ENCODE data around the gene HS6ST3.

DNA sequence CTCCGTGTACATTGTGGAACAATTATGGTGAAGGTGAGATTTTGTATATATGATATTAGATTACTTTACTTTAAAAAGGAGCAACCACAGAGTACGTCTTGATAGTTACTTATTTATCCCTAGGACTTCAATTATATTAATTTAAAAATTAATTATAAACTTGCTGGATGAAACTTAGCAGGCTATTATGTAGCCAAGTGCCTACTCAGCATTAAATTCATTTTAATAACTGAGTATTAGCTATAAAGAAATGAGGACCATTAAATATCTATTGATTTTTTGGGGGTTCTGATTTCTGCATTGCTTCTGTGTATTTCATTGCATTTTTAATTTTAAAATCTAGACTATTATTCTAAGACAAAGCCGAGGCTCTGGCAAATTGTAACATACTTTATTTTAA, 109.4 kb downstream of the HS6ST3 start:
- TF ChIP-seq POLR2A (IDR thresholded peaks at IDR 0.05) (no peak), CTCF (IDR thresholded peaks at IDR 0.05) (no peak), EP300 (IDR thresholded peaks at IDR 0.05) (no peak)

Data from sigmoid colon (tissue), 4 donors.